Fibroblast of villous mesenchyme (primary cell): ENCODE results near the gene PEDS1. TPM values are rescaled to one million over a fixed set of nuclear protein-coding genes. Genes with fewer than 3 reads are reported as not detected.

Experiments
- DNase-seq: peaks from one replicate; pipeline ENCODE4 v3.0.0-alpha.2; 2010; ENCODE audit warnings: low read depth
- H3K4me3 ChIP-seq: 2 replicates; pipeline ENCODE4 v1.5.1; 2011; ENCODE audit warnings: low read depth, mild to moderate bottlenecking, low read length
- CTCF ChIP-seq: IDR thresholded peaks from 2 replicates; pipeline ENCODE4 v1.5.1; 2012; ENCODE audit warnings: low read depth, mild to moderate bottlenecking, low read length; ENCODE audit not compliant: insufficient read depth
- total RNA-seq: library from RNA; depleted of rRNA; stranded (reverse); fragments of >200 nt; gene quantifications from 2 replicates; pipeline ENCODE4 v1.2.3, GENCODE V29; 2012

Gene PEDS1
- total RNA-seq, 1 donor: 25.9 TPM

- H3K4me3 ChIP-seq: peak overlapping the region; percentile 81
- TF ChIP-seq CTCF: no peak
- peak; percentile 58 for DNase-seq
Measured at GRCh38 chr20:50193836-50194421, 40.4 kb upstream of the PEDS1 start.

GRCh38 chr20:50193199-50193835, 39.8 kb upstream of the PEDS1 start:
- H3K4me3 ChIP-seq: peak overlapping the region; percentile 81
- no peak for TF ChIP-seq CTCF
- peak; percentile 53 for DNase-seq

- no peak for TF ChIP-seq CTCF
- peak overlapping the region; percentile 81 for H3K4me3 ChIP-seq
- DNase-seq: peak; percentile 89
Measured at GRCh38 chr20:50192364-50193198, 39.1 kb upstream of the PEDS1 start.

- DNase-seq: no peak
- H3K4me3 ChIP-seq: peak overlapping the region; percentile 81
- no peak for TF ChIP-seq CTCF
Measured at GRCh38 chr20:50191544-50192363, 38.2 kb upstream of the PEDS1 start.

GRCh38 chr20:50191065-50191543, 37.6 kb upstream of the PEDS1 start:
- peak overlapping the region; percentile 81 for H3K4me3 ChIP-seq
- no peak for DNase-seq
- no peak for TF ChIP-seq CTCF

- peak within 1 kb of the TSS; percentile 81 for H3K4me3 ChIP-seq
- peak; percentile 76 for TF ChIP-seq CTCF
- DNase-seq: peak; percentile 93
Measured at GRCh38 chr20:50190251-50191064, 36.9 kb upstream of the PEDS1 start, which contains the start of gene CEBPB. Gene CEBPB (plus strand): TSS chr20:50190830. CDS start chr20:50191034, 204 bp downstream.
